ENCODE data around the gene TDRD6.

DNA sequence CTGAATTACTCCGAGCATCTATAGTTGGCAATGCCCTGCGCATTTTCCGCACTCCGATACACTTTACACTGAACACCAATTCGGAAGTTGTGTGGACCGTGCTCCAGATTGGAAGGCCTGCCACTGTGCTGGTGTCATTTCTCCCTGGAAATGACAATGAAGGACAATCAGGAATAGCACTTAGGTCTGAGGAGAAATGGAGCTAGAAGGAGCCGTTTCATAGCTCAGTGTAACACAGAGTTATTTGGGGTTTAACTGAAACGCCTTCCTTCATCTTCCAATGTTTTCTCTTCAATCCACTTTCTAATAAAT, 48.0 kb downstream of the TDRD6 start:
- TF ChIP-seq, protein P1, sequence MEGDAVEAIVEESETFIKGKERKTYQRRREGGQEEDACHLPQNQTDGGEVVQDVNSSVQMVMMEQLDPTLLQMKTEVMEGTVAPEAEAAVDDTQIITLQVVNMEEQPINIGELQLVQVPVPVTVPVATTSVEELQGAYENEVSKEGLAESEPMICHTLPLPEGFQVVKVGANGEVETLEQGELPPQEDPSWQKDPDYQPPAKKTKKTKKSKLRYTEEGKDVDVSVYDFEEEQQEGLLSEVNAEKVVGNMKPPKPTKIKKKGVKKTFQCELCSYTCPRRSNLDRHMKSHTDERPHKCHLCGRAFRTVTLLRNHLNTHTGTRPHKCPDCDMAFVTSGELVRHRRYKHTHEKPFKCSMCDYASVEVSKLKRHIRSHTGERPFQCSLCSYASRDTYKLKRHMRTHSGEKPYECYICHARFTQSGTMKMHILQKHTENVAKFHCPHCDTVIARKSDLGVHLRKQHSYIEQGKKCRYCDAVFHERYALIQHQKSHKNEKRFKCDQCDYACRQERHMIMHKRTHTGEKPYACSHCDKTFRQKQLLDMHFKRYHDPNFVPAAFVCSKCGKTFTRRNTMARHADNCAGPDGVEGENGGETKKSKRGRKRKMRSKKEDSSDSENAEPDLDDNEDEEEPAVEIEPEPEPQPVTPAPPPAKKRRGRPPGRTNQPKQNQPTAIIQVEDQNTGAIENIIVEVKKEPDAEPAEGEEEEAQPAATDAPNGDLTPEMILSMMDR (IDR thresholded peaks at IDR 0.05): no peak
- TF ChIP-seq TAF1 (IDR thresholded peaks at IDR 0.05; ENCODE audit: borderline replicate concordance, low read depth, low read length): no peak
- no peak for TF ChIP-seq FOXJ3 (CRISPR knock-in tag; IDR thresholded peaks at IDR 0.05)
- no peak for TF ChIP-seq EP300 (IDR thresholded peaks at IDR 0.05; ENCODE audit: borderline replicate concordance in 1 of 2, low read depth in 1 of 2, low read length in 1 of 2)
- TF ChIP-seq, protein P2, sequence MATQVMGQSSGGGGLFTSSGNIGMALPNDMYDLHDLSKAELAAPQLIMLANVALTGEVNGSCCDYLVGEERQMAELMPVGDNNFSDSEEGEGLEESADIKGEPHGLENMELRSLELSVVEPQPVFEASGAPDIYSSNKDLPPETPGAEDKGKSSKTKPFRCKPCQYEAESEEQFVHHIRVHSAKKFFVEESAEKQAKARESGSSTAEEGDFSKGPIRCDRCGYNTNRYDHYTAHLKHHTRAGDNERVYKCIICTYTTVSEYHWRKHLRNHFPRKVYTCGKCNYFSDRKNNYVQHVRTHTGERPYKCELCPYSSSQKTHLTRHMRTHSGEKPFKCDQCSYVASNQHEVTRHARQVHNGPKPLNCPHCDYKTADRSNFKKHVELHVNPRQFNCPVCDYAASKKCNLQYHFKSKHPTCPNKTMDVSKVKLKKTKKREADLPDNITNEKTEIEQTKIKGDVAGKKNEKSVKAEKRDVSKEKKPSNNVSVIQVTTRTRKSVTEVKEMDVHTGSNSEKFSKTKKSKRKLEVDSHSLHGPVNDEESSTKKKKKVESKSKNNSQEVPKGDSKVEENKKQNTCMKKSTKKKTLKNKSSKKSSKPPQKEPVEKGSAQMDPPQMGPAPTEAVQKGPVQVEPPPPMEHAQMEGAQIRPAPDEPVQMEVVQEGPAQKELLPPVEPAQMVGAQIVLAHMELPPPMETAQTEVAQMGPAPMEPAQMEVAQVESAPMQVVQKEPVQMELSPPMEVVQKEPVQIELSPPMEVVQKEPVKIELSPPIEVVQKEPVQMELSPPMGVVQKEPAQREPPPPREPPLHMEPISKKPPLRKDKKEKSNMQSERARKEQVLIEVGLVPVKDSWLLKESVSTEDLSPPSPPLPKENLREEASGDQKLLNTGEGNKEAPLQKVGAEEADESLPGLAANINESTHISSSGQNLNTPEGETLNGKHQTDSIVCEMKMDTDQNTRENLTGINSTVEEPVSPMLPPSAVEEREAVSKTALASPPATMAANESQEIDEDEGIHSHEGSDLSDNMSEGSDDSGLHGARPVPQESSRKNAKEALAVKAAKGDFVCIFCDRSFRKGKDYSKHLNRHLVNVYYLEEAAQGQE (IDR thresholded peaks at IDR 0.05; ENCODE audit: low read depth, low read length): no peak

Measured in SK-N-SH (cell line).